Activated naive CD8-positive, alpha-beta T cell treated with anti-CD3 and anti-CD28 coated beads, Interleukin-2, amount 10 ng/mL, durations not matched to agents 7 days and 5 days (primary cell): ENCODE results near the gene MMS19. TPM values are rescaled to one million over a fixed set of nuclear protein-coding genes. Genes with fewer than 3 reads are reported as not detected.

Experiments used
- ATAC-seq: fragments of 150-1000 bp; cut with Tn5 transposase; one replicate; pipeline ENCODE4 v1.10.0; 2021; ENCODE audit warnings: low read depth, moderate library complexity
- POLR2A ChIA-PET: fragments of 350-600 bp; sonication (Branson Sonifier 250); formaldehyde crosslinking; loops from one replicate; lab custom pipeline; 2021; ENCODE audit warnings: antibody characterized with exemption; lab: Charles Lee
- DNase-seq: peaks from one replicate; pipeline ENCODE4 v3.0.0; 2021
- H3K27ac Mint-ChIP-seq: one replicate; pipeline ENCODE4 v1.8.0; 2022; ENCODE audit warnings: mild to moderate bottlenecking, mixed read lengths
- H3K27me3 Mint-ChIP-seq: one replicate; pipeline ENCODE4 v1.8.0; 2022; ENCODE audit warnings: mild to moderate bottlenecking, moderate library complexity, mixed read lengths
- H3K36me3 Mint-ChIP-seq: one replicate; pipeline ENCODE4 v1.8.0; 2021; ENCODE audit warnings: mild to moderate bottlenecking, mixed read lengths
- H3K4me1 Mint-ChIP-seq: one replicate; pipeline ENCODE4 v1.8.0; 2021; ENCODE audit warnings: mixed read lengths
- H3K4me3 Mint-ChIP-seq: one replicate; pipeline ENCODE4 v1.8.0; 2022; ENCODE audit warnings: mild to moderate bottlenecking, moderate library complexity, mixed read lengths
- H3K9me3 Mint-ChIP-seq: one replicate; pipeline ENCODE4 v1.8.0; 2021; ENCODE audit warnings: mixed read lengths
- total RNA-seq, 2 experiments: library from RNA; stranded (reverse); gene quantifications; one replicate each; pipeline ENCODE4 v1.2.3, GENCODE V29; 2021

The MMS19 gene
- total RNA-seq, 2 experiments from 2014 or later: 87.9 to 89.7 TPM

GRCh38 chr10:97456686-97457065 lies 41.5 kb downstream of the MMS19 start:
- no peak for ATAC-seq
- peaks cover 28% of the 10 kb centered on the region for H3K36me3 Mint-ChIP-seq

GRCh38 chr10:97456034-97456685 lies 42.1 kb downstream of the MMS19 start:
- H3K9me3 Mint-ChIP-seq: no peaks in the 10 kb centered on the region
- H3K4me3 Mint-ChIP-seq: no peak overlapping the region
- H3K36me3 Mint-ChIP-seq: peaks cover 26% of the 10 kb centered on the region
- no peaks in the 10 kb centered on the region for H3K27me3 Mint-ChIP-seq
- POLR2A ChIA-PET: no interaction called here
- H3K27ac Mint-ChIP-seq: no peak overlapping the region
- ATAC-seq: no peak
- H3K4me1 Mint-ChIP-seq: peaks cover 4% of the 10 kb centered on the region
- no peak for DNase-seq

More at GRCh38 chr10:97456686-97457065, 41.5 kb downstream of the MMS19 start:
- Mint-ChIP-seq H3K4me1 (peaks cover 4% of the 10 kb centered on the region), H3K4me3 (no peak overlapping the region), H3K9me3 (no peaks in the 10 kb centered on the region), H3K27ac (peak overlapping the region; percentile 16), H3K27me3 (no peaks in the 10 kb centered on the region)
- POLR2A ChIA-PET: no interaction called here
- no peak for DNase-seq

GRCh38 chr10:97454330-97455036 lies 43.7 kb downstream of the MMS19 start:
- peak; percentile 8 for ATAC-seq
- DNase-seq: no peak
- no peaks in the 10 kb centered on the region for H3K27me3 Mint-ChIP-seq
- peaks cover 4% of the 10 kb centered on the region for H3K4me1 Mint-ChIP-seq
- H3K36me3 Mint-ChIP-seq: peaks cover 21% of the 10 kb centered on the region
- no peaks in the 10 kb centered on the region for H3K9me3 Mint-ChIP-seq
- POLR2A ChIA-PET: interaction anchor here (0.6 kb wide), 1 partner anchor 72 kb away, joined by 3 read pairs; no protein-coding TSS in a partner anchor
- H3K4me3 Mint-ChIP-seq: no peak overlapping the region
- H3K27ac Mint-ChIP-seq: peak overlapping the region; percentile 67

- POLR2A ChIA-PET: no interaction called here
- Mint-ChIP-seq H3K4me3 (no peak overlapping the region), H3K9me3 (no peaks in the 10 kb centered on the region), H3K27me3 (no peaks in the 10 kb centered on the region), H3K27ac (no peak overlapping the region), H3K4me1 (peaks cover 9% of the 10 kb centered on the region), H3K36me3 (peaks cover 13% of the 10 kb centered on the region)
- DNase-seq (no peak), ATAC-seq (no peak)
Measured at GRCh38 chr10:97452352-97452751, 45.9 kb downstream of the MMS19 start.

- H3K4me3 Mint-ChIP-seq: no peak overlapping the region
- H3K36me3 Mint-ChIP-seq: peaks cover 11% of the 10 kb centered on the region
- H3K27me3 Mint-ChIP-seq: no peaks in the 10 kb centered on the region
- no peak for DNase-seq
- peaks cover 15% of the 10 kb centered on the region for H3K4me1 Mint-ChIP-seq
- no peak for ATAC-seq
- POLR2A ChIA-PET: no interaction called here
- no peaks in the 10 kb centered on the region for H3K9me3 Mint-ChIP-seq
- no peak overlapping the region for H3K27ac Mint-ChIP-seq
Measured at GRCh38 chr10:97451605-97452004, 46.6 kb downstream of the MMS19 start.

- peaks cover 17% of the 10 kb centered on the region for H3K4me1 Mint-ChIP-seq
- H3K27ac Mint-ChIP-seq: peak overlapping the region; percentile 69
- no peaks in the 10 kb centered on the region for H3K27me3 Mint-ChIP-seq
- H3K9me3 Mint-ChIP-seq: no peaks in the 10 kb centered on the region
- peaks cover 11% of the 10 kb centered on the region for H3K36me3 Mint-ChIP-seq
- ATAC-seq (no peak), DNase-seq (no peak)
- POLR2A ChIA-PET: no interaction called here
- no peak overlapping the region for H3K4me3 Mint-ChIP-seq
Measured at GRCh38 chr10:97450828-97451227, 47.4 kb downstream of the MMS19 start.

- Mint-ChIP-seq H3K27me3 (no peaks in the 10 kb centered on the region), H3K27ac (peak within 1 kb of the TSS; percentile 83), H3K4me1 (peaks cover 23% of the 10 kb centered on the region), H3K36me3 (peaks cover 1% of the 10 kb centered on the region), H3K9me3 (no peaks in the 10 kb centered on the region), H3K4me3 (peak within 1 kb of the TSS; percentile 96)
- POLR2A ChIA-PET: no interaction called here
- peak; percentile 96 for ATAC-seq
- DNase-seq: peak; percentile 85
Measured at GRCh38 chr10:97445722-97446639, 52.2 kb downstream of the MMS19 start, which contains the start of the genes EXOSC1 and ZDHHC16. Gene EXOSC1, minus strand, starts transcription at chr10:97446006. Its CDS starts 21 bp downstream, at chr10:97445985. Gene ZDHHC16, plus strand, starts transcription at chr10:97446175. Its CDS starts 5,501 bp downstream, at chr10:97451676.

- POLR2A ChIA-PET: no interaction called here
- no peaks in the 10 kb centered on the region for H3K9me3 Mint-ChIP-seq
- no peaks in the 10 kb centered on the region for H3K36me3 Mint-ChIP-seq
Measured at GRCh38 chr10:97445357-97445721, 52.9 kb downstream of the MMS19 start.

GRCh38 chr10:97444212-97444611 lies 54.0 kb downstream of the MMS19 start:
- DNase-seq (no peak), ATAC-seq (no peak)
- Mint-ChIP-seq H3K27ac (no peak overlapping the region), H3K36me3 (peaks cover 2% of the 10 kb centered on the region), H3K4me1 (peaks cover 26% of the 10 kb centered on the region), H3K9me3 (no peaks in the 10 kb centered on the region), H3K4me3 (peak overlapping the region; percentile 2), H3K27me3 (no peaks in the 10 kb centered on the region)
- POLR2A ChIA-PET: no interaction called here

More at GRCh38 chr10:97445357-97445721, 52.9 kb downstream of the MMS19 start:
- peak overlapping the region; percentile 96 for H3K4me3 Mint-ChIP-seq
- peaks cover 23% of the 10 kb centered on the region for H3K4me1 Mint-ChIP-seq
- no peak for DNase-seq
- no peak for ATAC-seq
- peak overlapping the region; percentile 83 for H3K27ac Mint-ChIP-seq
- H3K27me3 Mint-ChIP-seq: no peaks in the 10 kb centered on the region

GRCh38 chr10:97442277-97442676 lies 55.9 kb downstream of the MMS19 start:
- no peak for ATAC-seq
- Mint-ChIP-seq H3K9me3 (no peaks in the 10 kb centered on the region), H3K27ac (no peak overlapping the region), H3K4me3 (no peak overlapping the region), H3K36me3 (peaks cover 2% of the 10 kb centered on the region), H3K4me1 (peaks cover 20% of the 10 kb centered on the region), H3K27me3 (no peaks in the 10 kb centered on the region)
- POLR2A ChIA-PET: no interaction called here
- DNase-seq: no peak

- DNase-seq (no peak), ATAC-seq (no peak)
- Mint-ChIP-seq H3K27ac (no peak overlapping the region), H3K4me3 (no peak overlapping the region), H3K4me1 (peaks cover 6% of the 10 kb centered on the region), H3K27me3 (no peaks in the 10 kb centered on the region), H3K9me3 (no peaks in the 10 kb centered on the region), H3K36me3 (peaks cover 15% of the 10 kb centered on the region)
- POLR2A ChIA-PET: interaction anchor here (1.2 kb wide), 1 partner anchor 20 kb away, joined by 3 read pairs; no protein-coding TSS in a partner anchor
Measured at GRCh38 chr10:97435211-97435610, 63.0 kb downstream of the MMS19 start.

GRCh38 chr10:97434557-97434956 lies 63.7 kb downstream of the MMS19 start:
- Mint-ChIP-seq H3K4me3 (no peak overlapping the region), H3K27me3 (no peaks in the 10 kb centered on the region), H3K36me3 (peaks cover 15% of the 10 kb centered on the region), H3K27ac (no peak overlapping the region), H3K4me1 (peaks cover 4% of the 10 kb centered on the region), H3K9me3 (no peaks in the 10 kb centered on the region)
- no peak for DNase-seq
- ATAC-seq: no peak
- POLR2A ChIA-PET: interaction anchor here (1.0 to 1.4 kb wide), 3 partner anchors 11 to 21 kb away, joined by 3 to 4 read pairs (median 4); no protein-coding TSS in a partner anchor

GRCh38 chr10:97434055-97434454 lies 64.2 kb downstream of the MMS19 start:
- POLR2A ChIA-PET: interaction anchor here (1.0 to 1.4 kb wide), 3 partner anchors 11 to 21 kb away, joined by 3 to 4 read pairs (median 4); no protein-coding TSS in a partner anchor
- ATAC-seq (no peak), DNase-seq (no peak)
- H3K36me3 Mint-ChIP-seq: peaks cover 20% of the 10 kb centered on the region
- H3K4me3 Mint-ChIP-seq: no peak overlapping the region
- H3K4me1 Mint-ChIP-seq: peaks cover 8% of the 10 kb centered on the region
- no peaks in the 10 kb centered on the region for H3K27me3 Mint-ChIP-seq
- H3K27ac Mint-ChIP-seq: no peak overlapping the region
- H3K9me3 Mint-ChIP-seq: no peaks in the 10 kb centered on the region
